K562 (cell line): ENCODE data around the gene KCTD15.

Experiments used
- ETV6 ChIP-seq, 3 experiments: fragments of 150-350 bp in 1 of 3; sonication (generic) in 1 of 3; formaldehyde crosslinking in 1 of 3; IDR thresholded peaks; 2 replicates each; pipeline versions ENCODE4 v1.6.1 to v1.8.0; 2014 to 2022; ENCODE audit warnings: borderline replicate concordance in 2 of 3, low read depth in 2 of 3, antibody characterized with exemption in 1 of 3, low read length in 1 of 3, mild to moderate bottlenecking in 1 of 3, missing genetic modification reagents in 1 of 3
- JUN ChIP-seq, 2 experiments: sonication (generic) in 1 of 2; formaldehyde crosslinking in 1 of 2; IDR thresholded peaks; 2 replicates each; pipeline versions ENCODE4 v1.6.1 to v1.8.0; 2012 to 2022; ENCODE audit warnings: borderline replicate concordance in 2 of 2, mild to moderate bottlenecking in 2 of 2, improper control_type of control experiment in 1 of 2, low read depth in 1 of 2, low read length in 1 of 2, missing genetic modification reagents in 1 of 2
- SMC3 ChIP-seq: conservative IDR thresholded peaks from 2 replicates; pipeline ENCODE4 v1.6.1; 2011; ENCODE audit warnings: low read depth, low read length, improper control_type of control experiment; ENCODE audit not compliant: insufficient read depth
- SNRNP70 ChIP-seq: fragments of 200-400 bp; formaldehyde crosslinking; optimal IDR thresholded peaks from 2 replicates; pipeline ENCODE3; 2017; ENCODE audit warnings: low read depth, low read length
- ZNF24 ChIP-seq: fragments of 450-650 bp; IDR thresholded peaks from 2 replicates; pipeline ENCODE4 v1.6.1; 2016
- ZZZ3 ChIP-seq: fragments of 450-650 bp; IDR thresholded peaks from 2 replicates; pipeline ENCODE4 v1.6.1; 2016; ENCODE audit warnings: antibody characterized with exemption, mild to moderate bottlenecking, moderate library complexity
- TF ChIP-seq, protein P1 (sequence below): fragments of 250-450 bp; sonication (Bioruptor Pico); IDR thresholded peaks from 2 replicates; pipeline ENCODE4 v1.5.0; 2021; ENCODE audit warnings: mild to moderate bottlenecking, moderate library complexity
- TF ChIP-seq, protein P2 (sequence below): fragments of 250-450 bp; sonication (Bioruptor Pico); IDR thresholded peaks from 2 replicates; pipeline ENCODE4 v1.8.0; 2022; ENCODE audit warnings: inconsistent platforms, mild to moderate bottlenecking, moderate library complexity, borderline replicate concordance
- TF ChIP-seq, protein P3 (sequence below): sonication (generic); formaldehyde crosslinking; IDR thresholded peaks from 2 replicates; pipeline ENCODE4 v1.8.0; 2022; ENCODE audit warnings: mild to moderate bottlenecking, missing genetic modification reagents

DNA sequence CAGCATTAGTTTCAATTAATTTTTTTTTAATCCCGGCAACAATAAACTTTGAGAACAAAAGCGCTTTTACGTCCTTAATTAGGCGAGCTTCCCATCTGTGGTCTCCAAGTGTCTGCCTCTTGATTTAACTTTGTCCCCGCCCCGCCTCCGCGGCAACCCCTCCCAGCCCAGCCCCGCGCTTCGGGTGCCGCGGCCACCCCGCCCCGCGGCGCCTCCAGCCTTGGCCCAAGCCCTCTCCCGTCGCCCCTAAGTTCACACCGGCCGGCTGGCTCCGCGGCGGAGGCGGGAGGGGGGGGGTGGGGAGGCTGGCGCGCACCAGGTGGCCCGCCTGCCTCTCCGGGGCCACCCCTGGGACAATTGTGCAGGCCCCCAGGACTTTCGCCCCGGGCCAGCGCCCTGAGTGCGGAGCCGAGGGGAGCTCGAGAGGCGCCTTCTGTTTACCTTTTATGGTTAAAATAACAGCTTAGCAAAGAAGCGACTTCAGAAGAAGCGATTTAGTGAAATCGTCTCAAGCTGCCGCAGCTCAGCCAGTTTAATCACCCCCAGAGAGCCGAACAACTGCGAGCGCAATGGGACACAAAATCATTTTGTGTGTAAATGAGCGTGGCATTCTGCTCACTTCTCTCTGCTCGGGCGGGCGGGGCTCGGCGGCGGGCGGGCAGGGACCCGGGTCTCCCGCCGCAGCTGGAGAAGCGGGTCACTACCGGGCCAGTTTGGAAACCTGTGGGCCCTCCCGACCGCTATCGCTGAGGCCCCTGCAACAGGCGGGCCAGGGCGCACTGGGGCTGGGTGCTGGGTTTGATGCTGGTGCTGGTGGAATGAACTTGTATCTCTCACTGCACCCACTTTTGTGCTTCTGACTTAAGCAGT, 1.4 kb downstream of the KCTD15 start:
- TF ChIP-seq, protein P1, sequence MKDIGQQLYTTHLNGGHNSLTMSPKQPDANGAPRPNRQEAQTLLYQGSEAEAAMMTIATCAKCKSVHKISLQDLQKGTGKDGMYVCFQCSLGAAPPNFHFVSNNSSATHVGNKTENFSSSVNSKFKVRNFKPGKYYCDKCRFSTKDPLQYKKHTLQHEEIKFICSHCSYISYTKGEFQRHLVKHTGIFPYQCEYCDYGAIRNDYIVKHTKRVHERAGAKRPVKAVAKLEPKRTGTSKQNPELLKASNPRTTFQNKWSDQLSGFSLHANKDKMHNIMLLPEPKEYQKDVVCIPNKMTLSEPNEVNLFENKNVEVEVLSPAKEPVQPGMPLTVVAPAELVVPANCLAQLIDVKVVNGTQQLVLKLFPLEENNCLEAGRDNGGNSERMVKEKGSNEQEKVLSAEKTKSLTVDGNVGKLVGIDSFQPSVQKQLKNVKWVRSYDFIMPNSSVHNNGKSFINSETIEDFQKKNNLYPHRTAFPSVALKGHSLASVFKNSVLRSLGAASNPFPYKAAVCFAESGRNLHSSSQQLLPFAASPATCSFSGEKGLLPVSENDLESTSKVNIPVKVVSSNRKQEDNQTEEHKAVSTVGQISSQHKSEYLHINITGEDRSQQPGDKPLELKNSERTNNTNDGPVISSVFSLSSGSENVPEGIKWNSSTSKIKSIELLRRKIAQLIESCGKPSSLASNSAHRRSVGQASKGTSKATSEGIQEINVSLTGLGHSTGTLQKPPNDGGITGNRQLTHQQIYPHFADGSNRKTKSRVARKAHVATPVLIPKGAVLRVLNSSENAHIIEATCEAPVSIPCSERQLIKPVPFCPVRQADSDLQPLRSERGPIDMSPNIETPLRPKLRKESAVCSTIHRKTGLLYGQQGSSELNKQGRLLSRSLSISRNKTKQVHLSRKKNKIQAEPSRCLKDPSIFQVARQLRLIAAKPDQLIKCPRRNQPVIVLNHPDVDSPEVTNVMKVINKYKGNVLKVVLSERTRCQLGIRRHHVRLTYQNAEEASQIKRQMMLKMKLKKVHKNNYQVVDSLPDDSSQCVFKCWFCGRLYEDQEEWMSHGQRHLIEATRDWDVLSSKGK, result no peak
- TF ChIP-seq SNRNP70 (no peak), SMC3 (no peak), JUN (IDR thresholded peaks at IDR 0.05; ENCODE audit: borderline replicate concordance, low read depth, low read length) (no peak), JUN (CRISPR knock-in tag; IDR thresholded peaks at IDR 0.05; ENCODE audit: borderline replicate concordance) (no peak), ZZZ3 (no peak), ETV6 (IDR thresholded peaks at IDR 0.05; ENCODE audit: borderline replicate concordance in 1 of 2, low read depth in 2 of 2, low read length in 1 of 2) (no peak), ETV6 (CRISPR knock-in tag; IDR thresholded peaks at IDR 0.05; ENCODE audit: borderline replicate concordance) (no peak), ZNF24 (no peak)
- TF ChIP-seq, protein P2, sequence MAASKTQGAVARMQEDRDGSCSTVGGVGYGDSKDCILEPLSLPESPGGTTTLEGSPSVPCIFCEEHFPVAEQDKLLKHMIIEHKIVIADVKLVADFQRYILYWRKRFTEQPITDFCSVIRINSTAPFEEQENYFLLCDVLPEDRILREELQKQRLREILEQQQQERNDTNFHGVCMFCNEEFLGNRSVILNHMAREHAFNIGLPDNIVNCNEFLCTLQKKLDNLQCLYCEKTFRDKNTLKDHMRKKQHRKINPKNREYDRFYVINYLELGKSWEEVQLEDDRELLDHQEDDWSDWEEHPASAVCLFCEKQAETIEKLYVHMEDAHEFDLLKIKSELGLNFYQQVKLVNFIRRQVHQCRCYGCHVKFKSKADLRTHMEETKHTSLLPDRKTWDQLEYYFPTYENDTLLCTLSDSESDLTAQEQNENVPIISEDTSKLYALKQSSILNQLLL (CRISPR knock-in tag), result no peak
- TF ChIP-seq, protein P3, sequence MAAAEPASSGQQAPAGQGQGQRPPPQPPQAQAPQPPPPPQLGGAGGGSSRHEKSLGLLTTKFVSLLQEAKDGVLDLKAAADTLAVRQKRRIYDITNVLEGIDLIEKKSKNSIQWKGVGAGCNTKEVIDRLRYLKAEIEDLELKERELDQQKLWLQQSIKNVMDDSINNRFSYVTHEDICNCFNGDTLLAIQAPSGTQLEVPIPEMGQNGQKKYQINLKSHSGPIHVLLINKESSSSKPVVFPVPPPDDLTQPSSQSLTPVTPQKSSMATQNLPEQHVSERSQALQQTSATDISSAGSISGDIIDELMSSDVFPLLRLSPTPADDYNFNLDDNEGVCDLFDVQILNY, result no peak
